ENCODE results near the gene CCDC201.
"Not testable (repeated sequence)": the region's sequence is repeated elsewhere in the genome, so short reads cannot be mapped to it uniquely, and the experiment has no call there.

CCDC201 gene

DNA sequence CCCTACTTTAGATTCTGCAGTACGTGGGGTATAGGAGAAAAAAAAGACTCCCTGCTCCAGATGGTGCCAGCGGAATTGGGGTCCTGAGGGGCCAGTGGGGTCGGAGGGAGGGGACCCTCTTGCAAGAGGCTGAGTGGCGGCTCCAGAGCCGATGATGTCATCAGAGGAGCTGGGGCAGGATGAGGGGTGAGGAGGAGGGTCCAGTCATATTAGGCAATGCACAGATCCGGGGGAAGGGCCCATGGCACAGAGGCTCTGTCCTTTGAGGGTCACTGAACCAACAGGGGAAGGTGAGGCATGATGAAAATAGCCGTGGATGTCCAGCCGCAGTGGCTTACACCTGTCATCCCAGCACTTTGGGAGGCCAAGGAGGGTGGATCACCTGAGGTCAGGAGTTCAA lies 19.4 kb downstream of the CCDC201 start:
- H4K20me1 ChIP-seq (ENCODE audit: low read depth, low read length); H3K79me2 ChIP-seq (ENCODE audit: insufficient read depth, low read length); H3K9ac ChIP-seq (ENCODE audit: low read length); H2AFZ ChIP-seq (ENCODE audit: low read depth, low read length, severe bottlenecking); H3K4me2 ChIP-seq (ENCODE audit: low read depth, low read length, poor library complexity, severe bottlenecking); H3F3A ChIP-seq (ENCODE audit: insufficient read depth); H3K9me3 ChIP-seq (ENCODE audit: insufficient read depth, low read length); H3K9me2 ChIP-seq (replicated peaks; ENCODE audit: insufficient read depth, low read length); H3K4me3 ChIP-seq (ENCODE audit: insufficient read depth, low read length, poor library complexity, severe bottlenecking); H3K27me3 ChIP-seq (ENCODE audit: low read length); H3K27ac ChIP-seq (ENCODE audit: low read depth, low read length); H3K36me3 ChIP-seq (ENCODE audit: low read length): not testable (repeated sequence)

DNA sequence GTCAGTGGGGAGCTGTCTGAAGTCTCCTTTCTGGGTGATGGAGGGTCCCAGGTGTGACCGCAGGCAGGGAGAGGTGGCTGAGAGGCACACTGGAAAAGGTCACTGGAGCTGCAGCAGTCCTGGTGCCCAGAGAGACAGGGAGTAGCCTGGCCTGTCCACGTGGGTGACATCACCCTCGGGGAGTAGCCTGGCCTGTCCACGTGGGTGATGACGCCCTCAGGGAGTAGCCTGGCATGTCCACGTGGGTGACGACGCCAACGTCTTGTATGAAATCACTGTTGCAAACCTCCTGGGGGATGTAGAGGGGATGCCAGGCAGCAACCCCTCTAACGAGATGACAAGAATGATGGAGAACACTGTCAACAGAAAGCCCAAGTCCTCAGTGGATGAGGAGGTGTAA lies 19.9 kb downstream of the CCDC201 start:
- not testable (repeated sequence) for H3K4me3 ChIP-seq (ENCODE audit: insufficient read depth, low read length, poor library complexity, severe bottlenecking); H3K9me2 ChIP-seq (replicated peaks; ENCODE audit: insufficient read depth, low read length); H4K20me1 ChIP-seq (ENCODE audit: low read depth, low read length); H2AFZ ChIP-seq (ENCODE audit: low read depth, low read length, severe bottlenecking); H3K27ac ChIP-seq (ENCODE audit: low read depth, low read length); H3K36me3 ChIP-seq (ENCODE audit: low read length); H3K4me2 ChIP-seq (ENCODE audit: low read depth, low read length, poor library complexity, severe bottlenecking); H3K9ac ChIP-seq (ENCODE audit: low read length); H3K9me3 ChIP-seq (ENCODE audit: insufficient read depth, low read length); H3F3A ChIP-seq (ENCODE audit: insufficient read depth); H3K79me2 ChIP-seq (ENCODE audit: insufficient read depth, low read length); H3K27me3 ChIP-seq (ENCODE audit: low read length)

DNA sequence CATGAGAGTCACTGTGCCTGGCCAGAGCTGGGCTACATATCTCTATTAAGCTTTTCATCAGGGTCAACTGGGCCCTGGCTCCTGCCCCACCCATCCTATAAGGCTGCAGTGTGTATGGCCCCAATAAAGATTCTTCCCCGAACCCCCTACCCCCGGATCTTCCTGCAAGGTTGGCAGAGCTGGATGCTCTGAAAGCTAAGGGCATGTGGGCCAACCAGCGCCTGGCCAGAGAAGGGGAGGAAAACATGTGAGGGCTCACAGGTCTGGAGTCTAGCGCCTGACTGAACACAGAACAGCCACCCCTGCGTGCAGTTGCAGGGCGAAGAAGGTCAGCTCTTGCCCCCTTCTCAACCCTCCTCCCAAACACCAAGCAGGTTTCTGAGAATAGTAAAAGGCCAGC lies 24.1 kb downstream of the CCDC201 start:
- H3K9me3 ChIP-seq (ENCODE audit: insufficient read depth, low read length) = not testable (repeated sequence)

DNA sequence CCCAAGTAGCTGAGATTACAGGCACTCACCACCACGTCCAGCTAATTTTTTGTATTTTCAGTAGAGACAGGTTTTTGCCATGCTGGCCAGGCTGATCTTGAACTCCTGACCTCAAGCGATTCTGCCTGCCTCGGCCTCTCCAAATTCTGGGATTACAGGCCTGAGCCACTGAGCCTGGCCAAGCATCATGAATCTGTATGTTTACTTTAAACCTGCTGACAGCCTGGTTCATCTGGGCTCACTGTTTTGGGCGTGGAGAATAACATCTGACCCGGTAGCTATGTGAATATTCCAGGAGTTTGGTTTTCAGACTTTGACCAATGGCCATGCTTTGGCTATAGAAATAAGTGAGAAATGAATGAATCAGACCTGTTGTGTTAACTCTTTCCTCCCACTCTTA lies 26.3 kb downstream of the CCDC201 start:
- not testable (repeated sequence) for H3K36me3 ChIP-seq (ENCODE audit: low read length); H3K4me3 ChIP-seq (ENCODE audit: insufficient read depth, low read length, poor library complexity, severe bottlenecking); H4K20me1 ChIP-seq (ENCODE audit: low read depth, low read length); H3F3A ChIP-seq (ENCODE audit: insufficient read depth); H3K9me2 ChIP-seq (replicated peaks; ENCODE audit: insufficient read depth, low read length); H3K4me2 ChIP-seq (ENCODE audit: low read depth, low read length, poor library complexity, severe bottlenecking); H3K27ac ChIP-seq (ENCODE audit: low read depth, low read length); H3K79me2 ChIP-seq (ENCODE audit: insufficient read depth, low read length); H3K9ac ChIP-seq (ENCODE audit: low read length); H3K9me3 ChIP-seq (ENCODE audit: insufficient read depth, low read length); H2AFZ ChIP-seq (ENCODE audit: low read depth, low read length, severe bottlenecking); H3K27me3 ChIP-seq (ENCODE audit: low read length)

More for the DNA sequence above, 24.1 kb downstream of the CCDC201 start:
- H3K27ac ChIP-seq (ENCODE audit: low read depth, low read length); H3F3A ChIP-seq (ENCODE audit: insufficient read depth); H3K36me3 ChIP-seq (ENCODE audit: low read length); H3K4me2 ChIP-seq (ENCODE audit: low read depth, low read length, poor library complexity, severe bottlenecking); H3K27me3 ChIP-seq (ENCODE audit: low read length); H3K9me2 ChIP-seq (replicated peaks; ENCODE audit: insufficient read depth, low read length); H4K20me1 ChIP-seq (ENCODE audit: low read depth, low read length); H3K9ac ChIP-seq (ENCODE audit: low read length); H3K79me2 ChIP-seq (ENCODE audit: insufficient read depth, low read length); H3K4me3 ChIP-seq (ENCODE audit: insufficient read depth, low read length, poor library complexity, severe bottlenecking); H2AFZ ChIP-seq (ENCODE audit: low read depth, low read length, severe bottlenecking): not testable (repeated sequence)

DNA sequence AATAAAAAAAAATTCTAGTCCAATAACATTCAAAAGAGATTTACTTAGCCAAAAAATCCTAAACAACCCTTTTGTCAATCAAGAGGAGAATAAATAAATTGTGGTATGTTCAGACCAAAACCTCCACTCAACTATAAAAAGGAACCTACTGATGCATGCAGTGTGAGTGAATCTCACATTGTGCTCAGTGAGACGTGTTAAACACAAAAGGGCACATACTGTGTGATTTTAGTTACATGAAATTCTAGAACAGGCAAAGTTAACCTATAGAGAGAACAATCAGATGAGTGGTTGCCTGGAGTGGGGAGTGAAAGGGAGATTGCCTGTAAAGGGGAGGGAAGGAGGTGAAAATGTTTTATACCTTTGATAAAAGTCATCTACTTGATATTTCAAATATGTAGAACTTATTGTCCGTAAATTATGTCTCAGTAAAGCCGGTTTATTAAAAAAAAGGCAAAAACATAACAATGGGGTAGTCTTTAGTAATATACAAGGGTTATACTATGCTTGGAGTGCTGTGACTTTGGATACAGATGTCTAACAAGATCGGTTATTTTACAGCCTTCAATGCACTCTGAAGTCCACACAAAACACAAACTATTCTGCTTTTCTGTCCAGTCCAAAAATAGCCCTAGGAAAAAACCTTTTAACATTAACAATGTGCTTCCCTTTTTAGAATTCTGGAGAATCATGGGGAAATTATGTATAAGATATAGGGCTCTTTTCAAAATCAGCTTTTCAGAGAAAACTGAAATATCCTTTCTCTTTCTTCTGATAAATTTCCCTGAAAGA lies 30.8 kb downstream of the CCDC201 start:
- not testable (repeated sequence) for H3K27ac ChIP-seq (ENCODE audit: low read depth, low read length); H3K79me2 ChIP-seq (ENCODE audit: insufficient read depth, low read length); H3K4me3 ChIP-seq (ENCODE audit: insufficient read depth, low read length, poor library complexity, severe bottlenecking); H3F3A ChIP-seq (ENCODE audit: insufficient read depth); H3K36me3 ChIP-seq (ENCODE audit: low read length); H3K9ac ChIP-seq (ENCODE audit: low read length); H3K9me3 ChIP-seq (ENCODE audit: insufficient read depth, low read length); H2AFZ ChIP-seq (ENCODE audit: low read depth, low read length, severe bottlenecking); H3K27me3 ChIP-seq (ENCODE audit: low read length); H4K20me1 ChIP-seq (ENCODE audit: low read depth, low read length); H3K9me2 ChIP-seq (replicated peaks; ENCODE audit: insufficient read depth, low read length)
- peak overlapping the region; percentile 44 for H3K4me2 ChIP-seq (ENCODE audit: low read depth, low read length, poor library complexity, severe bottlenecking)

DNA sequence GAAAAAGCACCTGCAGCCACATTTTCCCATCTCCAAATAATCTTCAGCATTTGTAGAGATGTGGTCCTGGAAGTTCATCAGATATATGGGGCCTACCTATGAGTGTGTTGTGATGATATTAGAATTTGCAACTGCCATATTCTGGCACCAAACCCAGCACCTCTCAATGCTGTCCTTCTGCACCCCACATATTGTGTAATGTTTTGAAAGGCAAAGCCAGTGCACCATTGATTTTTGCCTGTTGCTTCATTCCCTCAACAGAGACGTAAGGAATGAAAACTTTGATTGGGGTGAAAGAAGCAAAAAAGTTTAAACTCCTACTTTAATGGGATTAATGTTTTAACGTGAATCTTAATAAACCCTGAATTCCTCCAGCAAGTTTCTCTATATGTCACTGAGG lies 34.0 kb downstream of the CCDC201 start:
- not testable (repeated sequence) for H3F3A ChIP-seq (ENCODE audit: insufficient read depth); H3K27ac ChIP-seq (ENCODE audit: low read depth, low read length); H3K9me2 ChIP-seq (replicated peaks; ENCODE audit: insufficient read depth, low read length); H3K9me3 ChIP-seq (ENCODE audit: insufficient read depth, low read length); H3K27me3 ChIP-seq (ENCODE audit: low read length); H3K9ac ChIP-seq (ENCODE audit: low read length); H3K4me3 ChIP-seq (ENCODE audit: insufficient read depth, low read length, poor library complexity, severe bottlenecking); H3K79me2 ChIP-seq (ENCODE audit: insufficient read depth, low read length); H2AFZ ChIP-seq (ENCODE audit: low read depth, low read length, severe bottlenecking); H4K20me1 ChIP-seq (ENCODE audit: low read depth, low read length); H3K4me2 ChIP-seq (ENCODE audit: low read depth, low read length, poor library complexity, severe bottlenecking); H3K36me3 ChIP-seq (ENCODE audit: low read length)

DNA sequence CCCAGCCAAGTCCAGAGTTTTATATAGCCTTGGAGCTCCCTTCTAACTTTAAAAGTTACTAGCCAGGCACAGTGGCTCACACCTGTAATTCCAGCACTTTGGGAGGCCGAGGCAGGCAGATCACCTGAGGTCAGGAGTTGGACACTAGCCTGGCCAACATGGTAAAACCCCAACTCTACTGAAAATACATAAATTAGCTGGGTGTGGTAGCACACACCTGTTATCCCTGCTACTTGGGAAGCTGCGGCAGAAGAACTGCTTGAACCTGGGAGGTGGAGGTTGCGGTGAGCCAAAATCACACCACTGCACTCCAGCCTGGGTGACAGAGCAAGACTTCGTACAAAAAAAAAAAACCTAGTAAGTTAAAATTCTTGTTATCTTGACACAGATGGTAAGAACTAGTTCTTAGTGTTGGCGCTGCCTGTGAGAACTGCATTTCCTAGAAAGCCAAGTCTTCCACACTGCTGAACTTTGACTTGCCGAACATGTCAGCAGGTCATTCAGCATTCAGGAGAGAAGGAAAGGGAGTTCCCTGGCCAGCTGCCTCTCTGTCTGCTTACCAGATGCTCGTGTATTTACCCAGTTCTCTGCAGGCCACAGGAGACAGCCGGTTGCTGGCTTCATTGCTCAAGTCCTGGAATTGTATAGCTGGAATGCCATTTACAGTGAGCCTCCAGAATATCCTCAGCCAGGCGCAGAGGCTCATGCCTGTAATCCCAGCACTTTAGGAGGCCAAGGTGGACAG lies 40.3 kb downstream of the CCDC201 start:
- H3K27ac ChIP-seq (ENCODE audit: low read depth, low read length); H4K20me1 ChIP-seq (ENCODE audit: low read depth, low read length); H3K9ac ChIP-seq (ENCODE audit: low read length); H3K36me3 ChIP-seq (ENCODE audit: low read length); H3K4me2 ChIP-seq (ENCODE audit: low read depth, low read length, poor library complexity, severe bottlenecking); H3F3A ChIP-seq (ENCODE audit: insufficient read depth); H3K9me3 ChIP-seq (ENCODE audit: insufficient read depth, low read length); H3K9me2 ChIP-seq (replicated peaks; ENCODE audit: insufficient read depth, low read length); H3K4me3 ChIP-seq (ENCODE audit: insufficient read depth, low read length, poor library complexity, severe bottlenecking); H3K27me3 ChIP-seq (ENCODE audit: low read length); H3K79me2 ChIP-seq (ENCODE audit: insufficient read depth, low read length); H2AFZ ChIP-seq (ENCODE audit: low read depth, low read length, severe bottlenecking): not testable (repeated sequence)

DNA sequence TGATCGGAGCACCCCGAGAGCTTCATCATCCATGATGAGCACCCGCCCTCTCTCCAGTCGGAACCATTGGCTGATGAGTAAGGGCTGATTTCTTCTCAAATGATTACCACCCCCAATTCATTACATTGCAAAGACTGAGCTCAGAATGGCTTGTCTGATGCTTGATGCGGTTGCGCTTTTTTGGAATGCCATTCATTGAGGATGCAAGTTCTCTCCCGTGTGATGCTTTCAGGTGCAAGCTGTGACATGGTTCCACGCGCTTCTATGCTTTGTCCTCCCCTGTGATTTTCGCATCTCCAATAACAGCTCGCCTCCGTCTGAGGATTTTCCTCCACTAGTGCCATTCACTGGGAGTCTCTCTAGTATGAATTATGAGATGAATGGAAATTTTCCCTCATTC lies 43.0 kb downstream of the CCDC201 start:
- H3K27me3 ChIP-seq (ENCODE audit: low read length); H3K36me3 ChIP-seq (ENCODE audit: low read length); H3F3A ChIP-seq (ENCODE audit: insufficient read depth); H3K27ac ChIP-seq (ENCODE audit: low read depth, low read length); H3K4me2 ChIP-seq (ENCODE audit: low read depth, low read length, poor library complexity, severe bottlenecking); H3K9me3 ChIP-seq (ENCODE audit: insufficient read depth, low read length); H3K9ac ChIP-seq (ENCODE audit: low read length); H2AFZ ChIP-seq (ENCODE audit: low read depth, low read length, severe bottlenecking); H4K20me1 ChIP-seq (ENCODE audit: low read depth, low read length); H3K4me3 ChIP-seq (ENCODE audit: insufficient read depth, low read length, poor library complexity, severe bottlenecking); H3K9me2 ChIP-seq (replicated peaks; ENCODE audit: insufficient read depth, low read length); H3K79me2 ChIP-seq (ENCODE audit: insufficient read depth, low read length): not testable (repeated sequence)
